Activated CD4-positive, alpha-beta T cell treated with anti-CD3 and anti-CD28 coated beads, Interleukin-2, Interleukin-4, amounts not matched to agents 100 ng/mL and 50 ng/mL, durations not matched to agents 16 hours and 8 hours (primary cell): ENCODE measurements around the gene CTSD.
A peak's percentile ranks its signal among the peaks of the same experiment; 100 is the strongest.

ENCODE experiments used
- DNase-seq: peaks from one replicate; pipeline ENCODE4 v3.0.0-alpha.2; 2020; ENCODE audit warnings: low spot score

CTSD gene

DNA sequence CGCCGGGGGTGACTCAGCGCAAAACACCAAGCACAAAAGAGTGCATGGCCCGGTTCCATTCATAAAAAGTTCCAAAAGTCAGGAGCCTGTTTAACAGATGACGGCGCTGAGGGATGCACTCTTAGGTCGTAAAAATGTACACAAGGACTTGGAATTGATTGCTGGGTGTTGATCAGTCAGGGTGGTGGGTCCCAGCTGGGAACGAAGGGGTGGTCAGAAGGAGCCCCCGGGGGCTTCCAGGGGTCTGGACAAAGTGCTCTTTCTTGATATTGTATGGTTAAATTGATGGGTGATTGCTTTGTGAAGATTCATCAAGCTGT is 34.1 kb downstream of the CTSD start:
- DNase-seq, result no peak

DNA sequence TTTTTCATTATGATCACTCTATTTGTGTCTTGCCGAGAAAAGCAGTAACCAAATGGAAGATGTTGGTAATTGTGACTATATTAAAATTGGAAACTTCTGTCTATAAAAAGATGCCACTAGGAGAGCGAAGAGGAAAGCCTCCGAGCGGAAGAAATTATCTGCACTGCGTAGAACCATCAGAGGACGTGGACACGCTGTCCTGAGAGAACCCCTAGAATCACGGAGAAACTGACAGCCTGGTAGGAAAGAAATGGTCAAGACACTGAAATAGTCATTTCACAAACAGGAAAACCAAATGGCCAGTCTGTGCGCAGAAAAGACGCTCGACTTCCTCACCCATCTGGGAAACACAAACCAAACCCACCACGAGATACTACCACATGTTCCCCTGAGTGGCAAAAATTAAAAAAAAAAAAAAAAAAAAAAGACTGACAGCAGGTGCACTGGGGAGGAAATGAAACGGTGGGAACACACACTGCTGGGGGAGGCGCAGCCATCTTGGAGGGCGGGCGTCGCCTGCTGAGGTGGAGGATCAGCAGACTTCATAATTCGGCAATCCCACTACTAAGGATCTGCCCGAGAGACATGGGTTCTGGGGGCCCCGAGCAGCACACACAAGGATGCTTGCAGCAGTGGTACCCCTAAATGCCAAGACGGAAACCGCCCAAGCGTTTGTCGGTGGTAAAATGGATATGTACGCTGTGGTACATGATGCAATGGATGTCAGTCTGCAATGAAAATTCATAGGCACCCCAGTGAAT is 34.6 kb downstream of the CTSD start:
- peak; percentile 23 for DNase-seq

DNA sequence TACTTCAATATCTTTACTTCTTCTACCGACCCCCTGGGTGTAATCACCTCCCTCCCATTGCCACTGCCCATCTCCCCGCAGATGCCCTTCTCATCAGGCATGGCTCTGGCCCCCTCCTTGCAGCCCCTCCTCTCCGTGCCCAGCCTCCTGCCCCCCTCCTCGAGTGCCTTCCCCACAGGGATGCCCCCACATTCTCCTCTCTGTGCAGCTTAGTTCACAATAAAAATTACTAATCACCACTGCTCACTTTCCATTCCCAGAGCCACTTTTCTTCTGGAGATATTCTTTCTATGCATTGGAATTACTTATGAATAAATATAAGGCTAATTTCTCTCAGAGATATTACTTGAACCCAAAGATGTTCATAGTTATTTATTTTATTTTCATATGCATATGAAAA is 35.4 kb downstream of the CTSD start:
- no peak for DNase-seq

DNA sequence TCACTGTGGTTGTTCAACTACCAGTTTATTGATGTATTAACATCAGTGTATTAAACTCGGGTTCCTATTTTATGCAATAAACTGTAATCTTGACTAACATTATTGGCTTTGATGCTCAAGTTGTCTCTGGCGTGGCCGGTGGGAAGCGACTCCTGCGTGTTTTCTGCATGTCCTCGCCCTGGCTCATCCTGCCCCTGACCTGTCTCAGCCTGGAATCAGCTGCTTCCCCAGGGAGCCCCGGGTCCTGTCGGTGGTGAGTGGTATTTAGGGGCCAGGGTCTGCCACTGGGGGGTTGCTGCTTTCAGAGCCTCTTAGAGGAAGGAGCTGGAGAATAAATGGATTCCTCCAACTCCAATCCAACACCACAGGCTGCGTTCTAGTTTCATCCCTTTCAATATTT is 35.9 kb downstream of the CTSD start:
- DNase-seq, result no peak

DNA sequence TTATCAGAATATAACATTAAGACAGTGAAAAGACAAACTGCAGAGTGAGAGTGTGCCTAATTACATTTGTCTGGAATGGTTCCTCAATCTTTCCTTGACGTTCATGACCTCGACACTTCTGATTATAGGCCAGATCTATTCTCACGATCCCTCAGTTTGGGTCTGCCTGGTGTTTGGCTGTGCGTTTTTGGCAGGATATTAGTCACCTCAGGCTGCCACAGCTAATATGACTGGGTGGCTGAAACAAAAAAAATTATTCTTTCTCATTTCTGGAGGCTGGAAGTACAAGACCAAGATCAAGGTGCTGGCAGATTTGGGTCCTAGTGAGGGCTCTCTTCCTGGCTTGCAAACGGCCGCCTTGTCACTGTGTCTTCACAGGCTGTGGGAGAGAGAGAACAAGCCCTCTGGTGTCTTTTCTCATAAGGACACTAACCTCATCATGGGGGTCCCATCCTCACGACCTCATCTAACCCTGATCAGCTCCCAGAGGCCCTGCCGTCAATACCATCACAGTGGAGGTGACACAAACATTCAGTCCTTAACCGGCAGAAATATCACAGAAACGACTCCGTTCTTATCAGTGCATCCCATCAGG is 36.5 kb downstream of the CTSD start:
- DNase-seq, result peak; percentile 46

DNA sequence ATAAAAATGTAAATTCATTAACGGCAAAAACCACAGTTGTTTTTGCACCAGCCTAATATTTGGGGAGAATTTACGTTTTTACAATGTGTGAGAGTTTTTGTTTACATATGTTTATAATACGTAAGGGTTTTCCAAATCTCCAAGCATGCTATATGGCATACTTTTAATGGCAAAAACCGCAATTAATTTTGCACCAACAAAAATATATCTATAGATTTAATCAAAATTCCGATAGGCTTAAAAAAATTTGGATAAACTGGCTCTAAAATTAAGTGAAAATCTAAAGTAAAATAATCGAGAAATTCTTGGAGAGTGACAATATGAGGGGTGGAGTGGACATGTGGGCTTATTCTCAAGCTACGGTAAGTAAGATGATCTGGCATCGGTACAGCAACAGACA is 43.9 kb downstream of the CTSD start:
- DNase-seq, result no peak

DNA sequence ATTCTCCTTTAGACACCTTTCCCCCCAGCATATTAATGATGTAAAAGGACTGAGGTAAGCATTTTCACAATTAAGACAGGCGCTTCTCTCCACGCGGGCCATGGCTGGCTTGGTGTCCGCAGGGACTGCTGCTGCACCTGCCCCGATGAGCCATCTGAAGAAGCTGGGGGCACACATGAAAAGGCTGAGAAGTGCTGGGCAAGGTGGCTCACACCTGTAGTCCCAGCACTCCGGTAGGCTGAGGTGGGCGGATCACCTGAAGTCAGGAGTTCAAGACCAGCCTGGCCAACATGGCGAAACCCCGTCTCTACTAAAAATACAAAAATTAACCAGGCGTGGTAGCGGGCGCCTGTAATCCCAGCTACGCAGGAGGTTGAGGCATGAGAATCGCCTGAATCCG is 45.4 kb downstream of the CTSD start:
- no peak for DNase-seq

DNA sequence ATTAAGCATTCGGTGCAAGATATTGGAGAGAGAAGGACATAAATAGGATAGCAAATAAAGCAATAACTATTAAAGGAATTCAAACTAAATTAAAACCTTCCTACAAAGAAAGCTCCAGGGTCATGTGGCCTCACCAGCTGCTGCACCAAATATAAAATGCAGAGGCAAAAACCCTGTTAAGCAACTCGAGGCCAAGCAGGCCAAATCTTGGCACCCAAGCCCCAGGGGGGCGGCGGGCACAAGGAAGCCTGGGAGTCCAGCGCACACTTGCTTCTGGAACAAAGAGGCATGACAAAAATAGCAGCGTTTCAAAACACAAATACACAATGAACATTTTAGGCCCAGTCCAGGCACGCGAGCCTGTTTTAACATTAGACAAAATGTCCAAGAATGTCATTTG is 46.0 kb downstream of the CTSD start:
- DNase-seq, result no peak

DNA sequence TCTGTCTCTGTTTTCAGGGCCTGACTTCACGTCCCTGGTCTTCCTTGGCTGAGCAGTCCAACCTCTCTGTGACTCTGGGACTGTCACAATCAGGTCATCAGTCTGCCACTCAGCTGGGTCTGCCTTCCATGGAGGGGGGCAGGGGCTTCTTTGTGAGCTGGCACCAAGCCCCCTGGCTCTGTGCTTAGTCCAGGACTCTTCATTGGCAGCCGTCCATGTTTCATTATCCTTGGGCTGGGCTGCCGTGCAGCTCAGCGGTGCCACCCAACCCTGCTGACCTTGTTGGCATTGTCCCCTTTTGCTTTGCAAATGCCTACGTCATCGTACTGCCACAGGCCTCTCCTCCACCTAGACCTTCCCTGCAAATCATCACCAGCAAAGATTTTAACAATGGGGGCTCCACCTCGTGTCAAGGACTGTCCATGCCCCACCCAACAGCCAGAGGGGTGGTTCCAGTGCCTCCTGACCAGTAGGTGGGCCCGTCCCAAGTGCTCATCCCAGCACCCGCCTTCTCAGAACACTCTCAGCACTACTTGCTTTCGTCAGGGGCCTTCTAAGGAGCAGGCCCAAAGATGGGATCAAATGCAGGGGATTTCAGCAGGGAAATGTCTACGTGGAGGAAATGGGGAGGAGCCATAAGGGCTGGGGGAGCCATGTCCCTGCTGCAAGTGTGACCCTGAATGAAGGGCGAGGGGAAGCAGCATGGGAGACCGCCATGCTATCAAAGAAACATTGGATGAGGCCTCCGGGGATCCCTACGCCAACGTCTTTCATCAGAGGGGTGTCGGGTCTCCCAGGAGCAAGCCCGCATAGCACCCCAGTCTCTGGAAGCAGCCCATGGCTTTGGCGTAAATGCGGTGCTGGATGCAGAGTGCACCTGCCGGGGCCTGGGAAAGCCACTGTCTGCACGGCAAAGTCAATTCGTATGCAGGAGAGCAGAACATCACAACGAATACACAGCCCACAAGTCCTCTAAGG is 48.5 kb downstream of the CTSD start:
- DNase-seq, result no peak

DNA sequence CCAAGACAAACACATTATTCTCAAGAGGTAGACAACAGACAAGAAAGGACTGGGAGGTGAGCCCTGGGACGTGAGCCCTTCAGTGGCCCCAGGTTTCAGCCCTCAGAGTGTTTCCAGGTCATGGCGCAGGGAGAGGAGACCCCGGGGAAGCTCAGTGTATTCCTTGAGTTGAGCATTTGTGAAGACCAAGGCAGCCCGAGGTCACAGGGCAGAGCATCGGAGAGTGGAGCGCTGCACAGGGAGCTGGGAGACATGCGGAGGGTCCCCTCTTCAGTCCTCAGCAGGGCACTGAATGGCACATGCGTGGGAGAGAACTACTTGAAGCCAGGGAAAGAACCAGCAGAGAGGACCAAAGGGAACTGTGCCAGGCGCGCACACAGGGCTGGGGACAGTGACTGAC is 55.0 kb downstream of the CTSD start:
- no peak for DNase-seq

DNA sequence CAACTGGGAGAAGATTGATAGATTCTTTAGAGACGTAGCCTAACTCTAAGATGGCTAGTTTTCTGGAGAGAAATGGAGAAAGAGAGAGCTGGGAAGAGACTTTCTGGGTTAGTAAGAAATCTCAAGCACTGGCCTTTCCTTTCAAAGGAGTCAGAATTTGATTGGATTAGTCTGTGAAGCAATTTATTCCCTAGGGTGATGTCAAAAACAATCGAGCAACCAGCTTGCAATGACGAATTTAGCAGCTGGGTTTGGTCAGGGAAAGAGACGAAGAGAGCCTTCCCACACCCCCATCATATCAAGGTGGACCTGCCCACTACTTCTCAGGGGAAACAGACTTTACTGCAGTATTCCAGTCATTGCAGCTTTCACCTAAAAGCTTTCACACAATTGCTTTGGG is 56.0 kb downstream of the CTSD start:
- DNase-seq, result no peak

DNA sequence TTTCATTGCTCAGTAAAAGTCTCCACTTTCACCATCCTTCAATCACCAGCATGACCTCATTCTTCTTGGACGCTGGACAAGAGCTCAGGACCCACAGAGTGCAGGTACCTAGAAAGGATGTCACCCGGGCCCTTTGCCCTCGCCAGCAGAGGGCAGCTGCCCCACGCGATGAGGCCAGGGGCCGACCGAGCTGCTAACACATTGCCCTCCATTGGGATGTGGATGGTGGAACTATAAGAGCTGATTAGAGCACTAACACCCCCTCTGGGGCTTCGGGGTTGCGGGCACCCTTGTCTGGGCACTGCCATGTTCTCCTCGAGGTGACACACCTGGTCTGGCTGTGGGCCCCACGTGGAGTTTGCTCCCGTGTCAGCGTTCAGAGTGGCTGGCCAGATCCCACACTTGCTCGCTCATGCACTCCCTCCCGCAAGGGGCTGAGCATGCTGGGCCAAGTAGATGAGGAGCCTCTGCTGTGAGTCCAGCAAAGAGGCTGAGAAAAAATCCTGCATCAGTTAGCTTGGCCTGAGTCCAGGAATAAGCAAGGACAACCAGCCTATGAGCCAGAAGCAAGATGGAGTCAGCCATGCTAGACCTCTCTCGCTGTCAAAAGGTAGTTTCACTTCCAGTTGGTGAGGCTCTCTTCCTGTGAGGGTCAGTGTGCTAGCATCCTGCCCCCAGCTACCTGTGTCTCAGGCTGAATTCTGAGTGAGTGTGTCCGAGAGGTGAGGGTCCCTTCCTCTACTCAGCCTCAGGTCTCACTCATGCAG is 56.9 kb downstream of the CTSD start:
- DNase-seq, result peak; percentile 15

DNA sequence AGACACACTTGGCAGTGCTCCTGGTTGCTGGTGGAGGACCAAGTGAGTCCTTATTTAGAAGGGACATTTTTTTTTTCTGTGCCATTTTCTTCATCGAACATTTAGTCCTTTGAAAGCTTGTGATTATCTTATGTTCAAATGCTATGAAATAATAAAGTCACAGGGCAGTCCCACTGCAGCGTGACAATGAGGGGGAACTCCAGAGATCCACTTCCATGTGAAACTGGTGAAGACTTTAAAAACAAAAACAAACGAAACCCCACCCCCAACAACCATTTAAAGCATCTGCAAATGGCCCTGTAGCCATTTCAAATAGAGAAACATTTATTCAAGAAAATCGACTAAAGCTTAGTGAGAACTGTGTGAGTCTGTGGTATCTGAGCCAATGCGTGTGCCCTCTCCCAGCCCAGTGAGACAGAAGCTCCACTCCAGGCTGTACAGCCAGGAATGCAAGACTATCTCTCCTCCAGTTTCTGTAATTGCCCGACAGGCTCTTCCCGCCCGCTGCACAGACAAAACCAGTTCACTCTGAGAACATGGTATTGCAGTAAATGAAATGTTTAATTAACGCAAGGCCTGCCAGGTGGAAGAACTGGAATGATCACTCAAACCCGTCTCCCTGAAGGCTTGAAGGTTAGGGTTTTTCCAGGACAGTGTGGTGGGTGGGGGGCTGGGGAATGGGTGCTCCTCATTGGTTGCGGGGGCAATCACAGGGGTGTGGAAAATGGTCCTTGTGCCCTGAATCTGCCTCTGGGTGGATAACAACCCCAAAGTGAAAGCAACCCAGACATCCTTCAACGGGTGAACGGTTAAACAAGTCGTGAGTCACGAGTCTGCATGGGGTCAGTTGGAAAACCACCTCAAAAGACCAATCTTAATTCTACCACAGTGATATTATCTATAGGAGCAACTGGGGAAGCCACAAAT is 58.3 kb downstream of the CTSD start:
- peak; percentile 36 for DNase-seq

DNA sequence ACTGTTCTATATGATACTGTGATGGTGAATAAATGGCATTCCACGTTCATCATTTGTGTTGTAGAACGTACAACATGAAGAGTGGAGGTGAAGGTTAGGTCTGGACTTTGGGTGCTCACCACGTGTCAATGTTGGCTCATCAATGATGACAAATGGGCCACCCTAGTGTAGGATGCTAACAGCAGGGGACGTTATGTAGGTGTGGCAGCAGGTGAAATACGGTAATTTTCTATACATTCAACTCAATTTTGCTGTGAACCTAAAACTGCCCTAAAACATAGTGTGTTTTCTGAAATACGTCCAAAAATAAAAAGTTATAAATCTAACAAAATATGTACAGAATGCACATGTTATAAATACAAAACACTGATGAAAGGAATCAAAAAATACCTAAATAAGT is 60.6 kb downstream of the CTSD start:
- DNase-seq, result no peak
